HG02759 (cell line): ENCODE results near the gene SLC39A11.

Experiments
- ATAC-seq: cut with Tn5 transposase; IDR thresholded peaks from one replicate; pipeline ENCODE4 v1.9.1; 2021; ENCODE audit warnings: mild to moderate bottlenecking, moderate library complexity; ENCODE audit not compliant: unreplicated experiment

SLC39A11 gene

DNA sequence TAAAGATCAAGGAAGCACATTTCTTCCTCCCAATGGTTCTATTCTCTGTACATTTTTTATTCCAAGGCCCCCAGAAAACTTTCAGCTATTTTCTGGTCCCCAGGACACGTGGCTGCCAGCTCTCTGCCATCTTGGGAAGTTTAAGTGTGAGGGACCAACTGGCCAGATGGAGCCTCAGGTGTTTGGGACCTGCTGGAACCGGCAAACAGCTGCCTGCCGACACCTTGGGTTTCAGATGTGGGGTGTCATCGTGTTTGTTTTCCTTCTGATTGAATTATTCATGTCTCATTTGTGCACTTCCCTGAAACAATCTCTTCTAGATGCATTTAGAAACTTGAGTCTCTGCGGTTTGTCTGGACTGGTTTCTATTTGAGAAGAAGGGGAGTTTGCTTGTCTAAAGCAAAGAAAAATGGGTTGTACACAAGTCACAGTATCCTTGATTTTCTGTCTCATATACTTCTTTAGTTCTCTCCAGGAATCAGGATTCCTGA, 386.5 kb downstream of the SLC39A11 start:
- ATAC-seq = peak; percentile 78

DNA sequence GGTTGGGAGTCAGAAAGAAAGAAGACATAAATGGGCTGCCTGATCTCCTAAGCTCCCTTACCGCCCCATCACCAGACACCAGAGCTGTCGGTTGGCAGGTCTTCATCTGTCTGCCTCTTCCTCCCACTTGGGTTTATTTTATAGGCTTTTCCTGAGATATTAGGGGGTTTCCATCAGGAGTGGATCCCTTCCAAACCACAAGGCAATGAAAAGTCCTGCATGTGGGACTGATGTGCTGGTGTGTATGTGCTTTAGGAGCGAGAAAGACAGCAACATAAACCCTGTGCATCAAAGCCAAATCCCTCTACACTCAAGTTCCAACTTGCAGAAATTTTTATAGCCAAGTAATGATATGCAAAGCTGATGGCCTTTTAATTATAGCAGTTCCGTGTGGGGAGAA, 389.5 kb downstream of the SLC39A11 start:
- no peak for ATAC-seq

DNA sequence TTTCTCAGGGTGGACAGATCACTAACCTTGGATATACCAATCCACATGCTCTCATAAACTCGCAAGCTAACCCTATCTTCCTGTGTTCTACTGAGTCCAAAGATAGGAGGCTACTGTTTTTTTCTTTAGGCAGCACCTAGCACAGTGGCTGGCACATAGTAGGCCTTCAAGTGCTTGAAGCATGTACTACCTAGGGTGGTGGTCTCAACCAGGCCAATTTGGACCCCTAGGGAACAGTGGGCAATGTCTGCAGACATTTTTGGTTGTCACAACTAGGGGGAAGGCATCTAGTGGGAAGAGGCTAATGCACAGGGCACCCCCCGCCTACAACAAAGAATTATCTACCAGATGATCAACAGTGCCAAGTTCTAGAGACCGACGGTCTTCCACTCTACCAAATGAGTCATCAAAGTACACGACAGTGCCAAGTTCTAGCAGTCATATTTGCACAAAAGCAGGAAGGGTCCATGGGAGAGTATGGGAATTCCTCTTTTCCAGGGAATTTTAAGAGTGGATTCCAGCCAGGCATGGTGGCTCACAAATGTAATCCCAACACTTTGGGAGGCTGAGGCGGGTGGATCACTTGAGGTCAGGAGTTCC, 390.3 kb downstream of the SLC39A11 start:
- ATAC-seq = no peak

DNA sequence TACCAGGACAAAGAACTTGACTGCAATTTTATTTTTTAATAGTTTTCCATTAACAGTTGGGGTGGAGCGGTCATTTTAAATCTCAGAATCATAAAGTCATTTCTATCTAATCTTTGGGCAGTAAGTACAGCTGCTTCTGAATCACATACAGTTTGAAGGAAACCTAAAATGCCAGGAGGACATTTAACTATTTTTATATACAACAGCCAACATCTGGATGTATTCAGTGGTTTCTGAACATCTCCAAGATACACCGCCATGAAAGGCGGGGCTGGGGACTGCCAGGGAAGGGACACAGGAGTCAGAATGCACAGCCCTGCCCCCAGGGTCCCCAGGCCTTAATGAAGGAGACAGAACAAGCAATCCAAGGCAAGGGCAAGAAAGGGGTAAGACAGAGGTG, 392.3 kb downstream of the SLC39A11 start:
- no peak for ATAC-seq

DNA sequence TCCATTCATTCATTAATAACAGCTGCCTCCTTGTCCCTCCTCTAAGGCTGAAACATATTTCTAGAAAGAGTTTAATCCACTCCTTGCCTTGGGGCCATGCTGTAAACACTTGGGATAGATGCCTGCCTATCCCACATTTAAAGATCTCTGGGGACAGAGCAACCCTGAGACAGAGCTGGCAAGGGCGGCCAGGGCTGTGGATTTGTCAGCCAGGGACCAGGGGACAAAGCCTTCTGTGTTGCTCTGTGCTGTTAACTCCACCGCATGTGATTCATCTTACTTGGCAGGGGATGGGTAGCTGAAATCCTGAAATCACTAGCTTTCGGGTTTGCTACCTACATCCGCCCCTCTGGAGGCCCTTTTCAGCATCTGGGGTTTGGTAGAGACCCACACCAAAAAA, 392.9 kb downstream of the SLC39A11 start:
- no peak for ATAC-seq

DNA sequence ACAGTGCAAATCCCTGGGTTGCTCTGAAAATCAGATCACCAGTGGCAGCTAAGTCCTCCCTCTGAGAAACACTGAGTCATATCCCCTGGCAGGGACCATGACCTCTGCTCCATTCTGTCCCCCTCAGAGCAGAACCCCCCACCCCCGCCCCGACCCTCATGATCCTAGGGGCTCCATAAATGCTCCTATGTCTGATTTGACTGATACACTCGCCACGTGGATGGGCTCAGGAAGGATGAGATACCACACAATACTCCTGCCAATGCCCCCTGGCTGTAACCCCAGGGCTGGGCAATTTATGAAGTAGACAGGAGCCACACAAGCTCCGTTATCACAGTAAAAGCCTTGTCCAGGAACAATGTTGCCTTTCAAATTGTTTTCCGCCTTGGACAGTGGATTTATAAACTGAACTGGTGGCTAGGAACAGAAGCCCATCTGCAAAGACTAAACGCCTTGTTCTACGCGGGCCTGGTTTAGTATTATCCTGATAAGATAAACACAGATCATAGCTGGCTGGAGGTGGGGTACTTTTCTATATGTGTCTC, 394.8 kb downstream of the SLC39A11 start:
- ATAC-seq = no peak

DNA sequence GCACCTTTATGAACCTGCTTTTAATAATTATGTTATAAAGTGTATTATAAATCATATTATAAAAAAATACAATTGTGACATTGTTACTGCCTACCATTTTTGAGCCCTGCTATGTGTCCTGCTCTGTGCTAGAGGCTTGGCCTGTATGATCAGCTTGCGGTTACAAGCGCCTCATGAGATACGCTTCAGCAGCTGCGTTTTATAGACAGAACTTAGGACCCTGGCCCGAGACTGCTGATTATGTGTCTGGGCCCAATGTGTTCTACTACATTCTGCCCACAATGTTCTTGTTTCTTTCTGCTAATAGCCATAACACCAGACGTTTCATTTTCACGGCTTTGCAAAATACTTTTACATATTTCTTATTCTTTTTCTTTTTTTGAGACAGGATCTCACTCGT, 395.8 kb downstream of the SLC39A11 start:
- ATAC-seq = no peak

DNA sequence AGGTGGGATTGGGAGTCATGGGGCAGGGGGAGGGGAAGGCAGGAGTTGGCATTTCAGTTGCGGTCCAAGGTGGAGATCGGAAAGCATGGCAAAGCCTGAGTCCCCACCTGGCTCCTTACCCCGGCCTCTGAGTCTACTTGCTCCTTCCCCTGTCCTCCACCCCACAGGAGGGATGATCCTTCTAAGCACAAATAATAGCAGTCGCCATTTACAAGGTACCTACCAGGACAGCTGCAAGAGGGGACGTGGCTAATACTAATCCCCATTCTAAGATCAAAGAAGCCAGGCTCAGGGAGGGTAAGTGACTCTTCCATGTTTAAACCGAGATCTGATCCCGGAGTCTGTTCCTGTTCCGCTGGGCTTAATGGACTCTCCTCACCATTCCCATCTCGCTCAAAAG, 396.3 kb downstream of the SLC39A11 start:
- ATAC-seq = no peak

DNA sequence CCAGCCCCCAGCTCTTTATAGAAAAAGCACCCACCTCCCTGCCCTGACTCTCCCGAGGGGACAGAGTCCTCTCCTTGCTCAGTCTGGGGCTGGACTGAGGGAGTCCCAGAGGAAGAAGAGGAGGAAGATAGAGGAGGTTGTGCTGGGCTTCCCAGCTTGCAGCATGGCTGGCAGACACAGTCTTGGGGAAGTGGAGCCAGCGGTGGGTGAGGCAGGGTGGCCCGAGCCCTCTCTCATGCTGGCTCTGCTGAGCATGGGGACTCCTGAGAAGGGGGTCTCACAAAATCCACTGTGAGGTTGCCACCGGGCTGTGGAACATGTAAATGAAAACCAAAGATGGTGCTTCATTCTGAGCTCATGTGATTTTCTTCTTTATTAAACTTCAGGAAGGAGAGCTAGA, 398.5 kb downstream of the SLC39A11 start:
- no peak for ATAC-seq

DNA sequence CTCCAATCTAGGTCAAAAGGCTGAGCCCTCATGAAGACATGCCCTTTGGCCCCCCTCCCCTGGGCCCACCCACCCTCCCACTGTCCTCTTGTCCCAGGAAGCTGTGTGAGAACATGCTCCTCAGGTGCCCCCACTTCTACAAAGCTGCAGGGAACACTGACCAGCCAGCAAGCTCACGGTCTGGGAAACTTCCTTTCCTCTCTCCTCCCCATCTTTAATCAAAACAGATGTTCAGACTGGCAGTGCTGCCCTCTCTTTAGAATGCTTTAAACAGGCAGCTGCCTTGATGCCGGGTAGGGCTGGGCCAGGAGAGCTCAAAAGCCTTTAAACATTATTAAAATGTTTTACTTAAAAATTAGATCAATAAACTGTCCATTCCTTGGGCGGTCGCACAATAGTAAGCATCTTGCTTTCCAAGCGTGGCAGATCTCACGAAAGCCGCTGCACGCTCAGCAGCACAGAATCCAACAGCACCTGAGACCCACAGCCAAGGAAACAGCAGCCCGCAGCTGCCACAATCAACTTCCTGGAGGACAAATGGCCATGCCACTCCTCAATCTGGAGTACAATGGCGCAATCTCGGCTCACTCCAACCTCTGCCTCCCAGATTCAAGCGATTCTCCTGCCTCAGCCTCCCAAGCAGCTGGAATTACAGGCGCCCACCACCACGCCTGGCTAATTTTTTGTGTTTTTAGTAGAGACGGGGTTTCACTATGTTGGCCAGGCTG, 399.2 kb downstream of the SLC39A11 start:
- ATAC-seq = no peak

DNA sequence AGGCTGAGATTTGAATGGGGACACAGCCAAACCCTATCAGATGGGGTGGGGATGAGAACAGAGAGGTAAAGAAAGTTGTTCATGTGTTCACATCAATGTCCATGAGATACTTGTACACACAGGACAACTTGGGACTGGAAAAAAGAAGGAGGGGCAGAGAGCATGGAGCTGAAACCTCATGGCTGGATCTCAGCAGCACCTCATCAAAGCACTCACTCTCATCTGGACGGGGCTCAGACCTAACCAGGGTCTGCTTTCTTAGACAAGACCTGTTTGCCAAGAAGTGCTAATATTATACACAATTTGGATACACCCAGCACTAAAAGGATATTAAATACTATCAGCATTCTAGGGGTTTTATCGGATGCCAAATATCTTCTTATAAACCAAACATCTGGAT, 399.8 kb downstream of the SLC39A11 start:
- no peak for ATAC-seq

DNA sequence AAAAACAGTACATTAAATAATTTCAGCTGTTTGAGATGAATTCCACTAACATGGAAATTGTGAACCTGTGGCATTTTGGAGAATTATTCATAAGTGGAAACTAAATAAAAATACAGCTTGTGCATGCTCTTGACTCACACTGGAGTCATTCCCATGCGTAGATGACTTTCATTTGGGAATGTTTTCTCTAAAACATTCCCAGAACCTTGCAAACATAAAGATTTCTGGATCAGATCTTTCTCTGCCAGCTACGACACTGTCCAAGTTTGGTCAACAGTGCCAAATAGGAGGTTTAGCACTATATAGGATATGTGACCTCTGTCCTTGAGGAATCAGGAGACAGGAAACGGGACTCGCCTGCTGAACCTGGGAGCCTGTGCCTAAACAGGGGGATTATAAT, 400.9 kb downstream of the SLC39A11 start:
- ATAC-seq = no peak

DNA sequence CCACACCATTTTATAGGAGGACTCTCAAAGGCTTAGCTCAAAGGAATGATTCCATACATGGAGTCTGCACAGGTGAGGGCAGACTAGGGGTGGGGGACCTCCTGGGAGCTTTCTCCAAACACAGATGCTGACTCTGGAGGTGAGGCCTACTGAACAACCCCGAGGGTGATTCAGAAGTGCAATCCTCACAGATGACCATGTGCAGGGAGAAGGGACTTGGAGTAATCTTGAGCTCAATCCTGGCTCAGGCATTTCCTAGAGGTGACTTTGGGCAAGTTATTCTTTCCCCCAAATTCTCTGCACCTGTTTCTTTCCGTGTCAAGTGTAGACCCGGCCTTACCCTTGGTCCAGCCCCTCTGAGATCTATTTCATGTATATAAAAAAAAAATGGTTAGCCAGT, 401.5 kb downstream of the SLC39A11 start:
- ATAC-seq = no peak

DNA sequence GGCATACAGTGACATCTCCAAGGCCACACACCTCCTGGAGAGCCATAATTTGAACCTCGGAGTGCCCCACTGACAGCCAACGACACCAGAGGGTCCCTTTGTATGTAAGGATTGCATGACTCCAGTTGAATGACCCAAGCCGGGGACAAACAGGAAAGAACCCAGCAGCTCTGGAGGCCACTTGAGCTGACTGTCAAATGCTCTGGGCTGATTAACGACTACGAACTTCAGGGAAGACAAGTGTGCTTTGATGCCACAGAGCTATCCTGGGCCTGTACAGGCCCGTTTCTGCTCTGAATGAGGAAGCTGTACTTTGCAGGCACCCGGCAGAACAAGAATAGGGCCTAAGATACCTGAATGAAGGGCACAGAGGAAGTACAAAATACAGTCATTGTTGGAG, 404.6 kb downstream of the SLC39A11 start:
- no peak for ATAC-seq

DNA sequence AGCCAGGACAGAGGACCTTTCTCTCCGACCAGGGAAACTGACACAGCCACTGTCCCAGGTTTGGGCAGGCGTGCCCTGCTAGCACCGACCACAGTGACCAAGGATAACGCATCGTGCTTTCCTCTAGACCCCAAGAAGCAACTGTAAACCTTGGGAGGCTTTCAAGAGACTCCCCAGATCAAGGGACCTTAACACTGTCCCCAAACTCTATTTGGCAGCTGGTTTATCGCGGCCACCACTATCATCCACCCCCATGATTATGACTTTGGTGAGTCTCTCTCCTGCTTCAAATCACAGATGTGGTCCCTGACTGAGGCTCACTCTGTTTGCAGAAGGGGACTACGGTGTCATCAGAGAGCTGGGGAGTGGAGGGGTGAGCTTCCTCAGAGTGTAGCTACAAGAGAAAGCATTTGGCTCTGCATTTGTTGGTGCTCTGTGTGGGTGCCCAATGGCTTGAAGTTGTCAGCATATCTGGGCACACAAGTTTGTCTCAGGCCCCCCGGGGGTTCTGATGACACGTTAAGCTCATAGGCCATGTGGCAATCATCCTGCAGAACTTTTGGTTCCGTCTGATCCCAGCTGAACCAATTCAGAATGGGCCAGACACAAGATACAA, 408.0 kb downstream of the SLC39A11 start:
- no peak for ATAC-seq

DNA sequence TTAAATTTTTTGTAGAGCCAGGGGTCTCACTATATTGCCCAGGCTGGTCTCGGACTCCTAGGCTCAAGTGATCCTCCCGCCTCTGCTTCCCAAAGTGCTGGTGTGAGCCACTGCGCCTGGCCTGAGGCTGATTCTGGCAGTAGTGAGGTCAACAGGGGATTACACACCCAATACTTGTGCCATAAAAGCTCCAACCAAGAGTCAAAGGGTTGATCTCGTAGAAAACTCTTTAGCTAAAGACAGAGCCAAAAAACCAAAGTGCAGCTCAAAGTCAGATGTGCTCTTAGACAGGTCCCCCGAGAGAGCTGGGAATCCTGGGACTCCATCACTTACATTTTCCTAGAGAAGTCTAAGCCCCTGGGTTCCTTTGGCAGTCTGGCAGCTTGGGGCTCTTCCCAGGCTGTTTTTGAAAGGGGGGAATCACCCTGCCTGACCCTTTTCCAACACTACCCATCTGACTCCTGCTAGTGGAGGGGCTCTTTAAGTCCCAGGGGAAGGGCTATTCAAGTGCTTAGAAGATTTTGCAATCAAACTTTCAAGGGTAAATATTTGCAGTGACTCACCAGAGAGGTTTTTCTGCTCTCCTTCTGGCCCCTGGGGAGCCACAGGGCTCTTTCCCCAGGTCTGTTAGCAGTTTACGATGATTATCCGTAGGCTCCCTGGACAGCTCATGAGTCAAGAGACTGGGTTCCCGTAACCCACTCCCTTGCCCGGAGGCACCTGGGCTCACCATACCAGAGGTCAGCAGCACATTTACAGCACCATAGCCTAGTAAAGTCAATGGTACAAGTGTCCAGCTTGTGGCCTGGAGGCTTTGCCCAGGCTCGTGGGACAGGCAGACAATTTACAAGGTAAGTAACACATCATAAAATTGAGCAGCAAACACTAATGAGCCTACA, 408.7 kb downstream of the SLC39A11 start:
- ATAC-seq = no peak

DNA sequence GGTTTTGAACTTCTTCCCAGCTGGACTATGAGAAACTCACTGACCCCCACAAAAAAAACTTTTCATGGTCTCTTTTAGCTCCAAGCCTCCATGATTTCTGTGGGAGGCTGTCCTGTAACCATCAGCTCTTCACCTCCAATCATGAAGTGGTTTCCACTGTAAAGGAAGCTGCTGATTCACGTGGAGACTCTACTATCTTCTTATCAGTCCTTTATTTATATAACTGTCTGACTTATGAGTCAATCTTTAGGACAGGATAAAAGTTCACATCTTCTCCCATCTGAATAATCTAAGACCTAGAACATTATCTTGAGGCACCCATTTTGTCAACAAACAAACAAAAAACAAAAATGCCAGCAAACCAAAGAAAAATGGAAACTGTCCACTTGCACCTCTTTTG, 409.9 kb downstream of the SLC39A11 start:
- no peak for ATAC-seq

DNA sequence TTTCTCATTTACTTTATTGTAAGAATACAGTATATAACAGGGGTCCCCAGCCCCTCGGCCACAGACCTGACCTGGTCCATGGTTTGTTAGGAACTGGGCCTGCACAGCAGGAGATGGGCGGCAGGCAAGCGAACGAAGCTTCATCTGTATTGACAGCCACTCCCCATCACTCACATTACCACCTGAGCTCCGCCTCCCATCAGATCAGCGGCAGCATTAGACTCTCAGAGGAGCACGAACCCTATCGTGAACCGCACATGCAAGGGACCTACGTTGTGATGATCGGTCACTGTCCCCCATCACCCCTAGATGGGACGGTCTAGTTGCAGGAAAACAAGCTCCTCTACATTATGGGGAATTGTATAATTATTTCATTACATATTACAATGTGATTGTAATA, 410.6 kb downstream of the SLC39A11 start:
- ATAC-seq = no peak

DNA sequence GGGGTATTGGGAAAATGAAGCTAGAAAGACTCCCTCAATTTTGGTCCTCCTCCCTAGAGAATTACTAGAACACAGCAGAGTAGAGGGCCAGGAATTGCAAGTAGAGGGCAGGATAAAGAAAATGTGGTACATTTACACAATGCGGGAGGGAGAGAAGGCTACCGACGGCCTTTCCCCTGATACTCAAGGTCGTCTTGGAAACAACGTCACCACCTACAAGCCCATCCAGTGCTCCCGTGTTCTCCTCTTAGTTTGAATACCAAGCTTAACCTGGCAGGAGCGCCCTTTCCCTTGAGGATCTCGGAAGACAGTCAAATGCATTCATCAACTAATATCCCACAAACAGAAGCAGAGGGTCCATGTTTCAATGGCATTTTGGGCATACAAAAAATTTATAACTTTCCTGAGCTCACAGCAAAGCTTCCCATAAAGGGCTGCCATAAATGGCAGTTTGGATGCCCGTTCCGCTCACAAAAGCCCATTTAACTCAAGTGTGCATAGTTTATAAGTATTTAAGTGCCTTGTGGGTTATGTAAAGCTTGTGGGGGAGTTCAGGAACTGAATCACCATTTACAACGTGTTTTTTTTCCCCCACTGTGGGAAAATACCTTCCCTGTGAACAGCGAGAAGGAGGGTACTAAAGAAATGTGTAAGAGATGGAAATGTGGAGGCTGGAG, 414.6 kb downstream of the SLC39A11 start:
- ATAC-seq = no peak

DNA sequence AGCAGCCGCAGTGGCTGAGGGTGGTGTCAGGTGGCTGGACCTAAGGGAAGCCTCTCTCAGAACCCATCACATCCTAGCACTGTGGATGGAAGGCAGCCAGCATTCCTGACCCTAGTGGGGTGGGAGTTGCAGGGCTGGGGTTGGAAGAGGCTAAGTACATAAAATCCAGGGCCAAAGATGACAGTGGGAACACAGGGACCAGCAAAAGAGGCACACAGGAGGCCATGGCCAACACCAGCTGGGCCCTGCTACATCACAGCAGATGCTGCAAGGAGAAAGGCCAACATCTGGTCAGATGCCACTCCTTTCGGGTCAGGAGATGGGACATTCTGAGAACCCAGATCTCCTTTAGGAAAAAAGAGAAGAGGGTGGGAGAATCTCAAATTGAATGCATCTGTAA, 415.4 kb downstream of the SLC39A11 start:
- no peak for ATAC-seq
